Keratinocyte (primary cell): ENCODE results near the gene SLC6A3. TPM values are rescaled to one million over a fixed set of nuclear protein-coding genes. Genes with fewer than 3 reads are reported as not detected.

Experiments
- DNase-seq: peaks from one replicate; pipeline ENCODE4 v3.0.0-alpha.2; 2011; ENCODE audit warnings: low read depth, missing footprints, low spot score
- FAIRE-seq: peaks from 2 replicates; lab custom pipeline; 2011; peaks lifted over from hg19 to GRCh38; lab: Jason Lieb, UNC
- H2AFZ ChIP-seq: 2 replicates; pipeline ENCODE4 v1.6.0; 2012; ENCODE audit warnings: low read length, control low read depth, inconsistent platforms; ENCODE audit not compliant: control insufficient read depth
- H3K27ac ChIP-seq: 2 replicates; pipeline ENCODE4 v1.5.1; 2011; ENCODE audit warnings: low read length; ENCODE audit not compliant: control insufficient read depth, insufficient read depth
- H3K27me3 ChIP-seq: 3 replicates; pipeline ENCODE4 v1.6.0; 2011; ENCODE audit warnings: low read length; ENCODE audit not compliant: control insufficient read depth, insufficient read depth; ENCODE audit errors: extremely low read depth
- H3K36me3 ChIP-seq, 2 experiments: 2 replicates in 1 of 2; 3 replicates in 1 of 2; pipeline ENCODE4 v1.5.1; 2011; ENCODE audit warnings: low read length in 2 of 2, mild to moderate bottlenecking in 1 of 2; ENCODE audit not compliant: control insufficient read depth in 2 of 2, insufficient read depth in 2 of 2; ENCODE audit errors: extremely low read depth in 1 of 2
- H3K4me1 ChIP-seq: 3 replicates; pipeline ENCODE4 v1.5.1; 2011; ENCODE audit warnings: low read length; ENCODE audit not compliant: control insufficient read depth, insufficient read depth; ENCODE audit errors: extremely low read depth
- H3K4me2 ChIP-seq: 3 replicates; pipeline ENCODE4 v1.6.0; 2011; ENCODE audit warnings: low read depth, low read length; ENCODE audit not compliant: control insufficient read depth, insufficient read depth; ENCODE audit errors: extremely low read depth
- H3K4me3 ChIP-seq, 3 experiments: fragments of 200-600 bp in 1 of 3; sonication (generic) in 1 of 3; 2 replicates in 2 of 3; 3 replicates in 1 of 3; pipeline ENCODE4 v1.5.1; 2011 to 2016; ENCODE audit warnings: low read length in 3 of 3, mild to moderate bottlenecking in 3 of 3, control low read depth in 2 of 3, inconsistent platforms in 1 of 3, low read depth in 1 of 3, mixed read lengths in 1 of 3, mixed run types in 1 of 3, moderate library complexity in 1 of 3; ENCODE audit not compliant: control insufficient read depth in 2 of 3, insufficient read depth in 2 of 3; ENCODE audit errors: extremely low read depth in 1 of 3
- H3K79me2 ChIP-seq: 2 replicates; pipeline ENCODE4 v1.6.0; 2012; ENCODE audit warnings: low read length; ENCODE audit not compliant: control insufficient read depth, insufficient read depth
- H3K9ac ChIP-seq: 3 replicates; pipeline ENCODE4 v1.6.0; 2011; ENCODE audit warnings: low read length; ENCODE audit not compliant: control insufficient read depth, insufficient read depth; ENCODE audit errors: extremely low read depth
- H3K9me1 ChIP-seq: 3 replicates; pipeline ENCODE4 v1.6.0; 2011; ENCODE audit warnings: low read length; ENCODE audit not compliant: control insufficient read depth, insufficient read depth; ENCODE audit errors: extremely low read depth
- H3K9me3 ChIP-seq: 2 replicates; pipeline ENCODE4 v1.5.1; 2012; ENCODE audit warnings: low read depth, low read length; ENCODE audit not compliant: control insufficient read depth
- H4K20me1 ChIP-seq: 3 replicates; pipeline ENCODE4 v1.6.0; 2011; ENCODE audit warnings: low read length; ENCODE audit not compliant: control insufficient read depth, insufficient read depth; ENCODE audit errors: extremely low read depth
- EZH2 ChIP-seq: IDR thresholded peaks from one replicate; pipeline ENCODE4 v1.6.1; 2012; ENCODE audit warnings: inconsistent platforms, mild to moderate bottlenecking, low read length, moderate library complexity
- dilution Hi-C: fragments of 300-500 bp; cut with MboI; formaldehyde crosslinking; loops from one replicate; pipeline ENCODE4 v1.7.0; 2020; ENCODE audit warnings: low sequenced_read_pairs; ENCODE audit not compliant: extremely low pct_ligation_motif_present
- polyA plus RNA-seq, 5 experiments: library from polyadenylated mRNA; depleted of rRNA in 3 of 5; stranded (reverse) in 3 of 5; stranded (forward) in 1 of 5; unstranded in 1 of 5; fragments of >200 nt; gene quantifications; 1 replicate in 1 of 5; 2 replicates in 3 of 5; 3 replicates in 1 of 5; pipeline versions ENCODE4 v1.2.1 to v1.2.3, GENCODE V29; 2011 to 2012; ENCODE audit warnings: missing spikeins in 2 of 5, low read depth in 1 of 5, low replicate concordance in 1 of 5
- TF ChIP-seq, protein P1 (sequence below), 3 experiments: IDR thresholded peaks in 1 of 3; conservative IDR thresholded peaks in 1 of 3; optimal IDR thresholded peaks in 1 of 3; 2 replicates in 2 of 3; 3 replicates in 1 of 3; pipeline versions ENCODE3 to v1.5.1; 2011; ENCODE audit warnings: low read length in 3 of 3, mild to moderate bottlenecking in 3 of 3, moderate library complexity in 2 of 3, control low read depth in 1 of 3, inconsistent platforms in 1 of 3; ENCODE audit not compliant: insufficient read depth in 2 of 3; ENCODE audit errors: extremely low read depth in 1 of 3

SLC6A3 gene
- polyA plus RNA-seq, 1 donor (not counting 4 experiments of a cell fraction or from before 2014, with no cell fraction given) = 0.03 TPM

DNA sequence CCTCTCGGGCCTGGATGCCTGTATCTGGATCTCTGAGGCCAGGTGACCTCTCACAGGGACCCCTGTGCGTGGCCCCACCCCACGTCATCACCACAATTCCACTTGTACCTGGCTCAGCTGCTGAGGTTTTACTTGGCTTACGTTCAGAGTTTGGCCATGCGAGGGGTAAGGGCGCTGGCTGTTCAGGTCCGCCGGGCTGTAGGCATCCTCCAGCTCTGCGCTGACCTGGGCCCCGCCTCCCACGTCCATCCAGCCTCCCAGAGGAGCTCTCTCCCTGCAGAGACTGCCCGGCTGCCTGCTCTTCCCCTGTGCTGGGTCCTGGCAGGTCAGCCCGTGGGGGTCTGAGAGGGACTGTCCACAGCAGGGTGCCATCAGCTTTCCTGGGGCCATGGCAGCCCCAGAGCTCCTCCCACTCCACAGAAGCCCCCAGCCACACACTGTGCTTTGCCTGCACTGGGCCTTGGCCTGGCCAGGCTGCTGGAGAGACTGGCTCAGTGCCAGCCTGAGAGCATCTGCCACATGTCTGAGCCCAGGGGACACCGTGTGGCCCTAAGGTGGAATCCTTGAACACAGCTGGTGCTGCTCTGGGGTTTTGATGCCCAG is 43.6 kb downstream of the SLC6A3 start:
- no peaks in the 10 kb centered on the region for H3K79me2 ChIP-seq
- H3K4me2 ChIP-seq = no peak overlapping the region
- TF ChIP-seq, protein P1, sequence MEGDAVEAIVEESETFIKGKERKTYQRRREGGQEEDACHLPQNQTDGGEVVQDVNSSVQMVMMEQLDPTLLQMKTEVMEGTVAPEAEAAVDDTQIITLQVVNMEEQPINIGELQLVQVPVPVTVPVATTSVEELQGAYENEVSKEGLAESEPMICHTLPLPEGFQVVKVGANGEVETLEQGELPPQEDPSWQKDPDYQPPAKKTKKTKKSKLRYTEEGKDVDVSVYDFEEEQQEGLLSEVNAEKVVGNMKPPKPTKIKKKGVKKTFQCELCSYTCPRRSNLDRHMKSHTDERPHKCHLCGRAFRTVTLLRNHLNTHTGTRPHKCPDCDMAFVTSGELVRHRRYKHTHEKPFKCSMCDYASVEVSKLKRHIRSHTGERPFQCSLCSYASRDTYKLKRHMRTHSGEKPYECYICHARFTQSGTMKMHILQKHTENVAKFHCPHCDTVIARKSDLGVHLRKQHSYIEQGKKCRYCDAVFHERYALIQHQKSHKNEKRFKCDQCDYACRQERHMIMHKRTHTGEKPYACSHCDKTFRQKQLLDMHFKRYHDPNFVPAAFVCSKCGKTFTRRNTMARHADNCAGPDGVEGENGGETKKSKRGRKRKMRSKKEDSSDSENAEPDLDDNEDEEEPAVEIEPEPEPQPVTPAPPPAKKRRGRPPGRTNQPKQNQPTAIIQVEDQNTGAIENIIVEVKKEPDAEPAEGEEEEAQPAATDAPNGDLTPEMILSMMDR (optimal IDR thresholded peaks at IDR 0.05 in 1 of 3, IDR thresholded peaks at IDR 0.05 in 1 of 3, conservative IDR thresholded peaks at IDR 0.05 in 1 of 3; ENCODE audit: extremely low read depth in 1 of 3, insufficient read depth in 2 of 3, low read length in 3 of 3) = no peak
- TF ChIP-seq EZH2 = no peak
- no peaks in the 10 kb centered on the region for H3K4me1 ChIP-seq
- H3K36me3 ChIP-seq = no peaks in the 10 kb centered on the region
- H3K9me1 ChIP-seq = no peaks in the 10 kb centered on the region
- no peak overlapping the region for H3K27ac ChIP-seq
- no peak for FAIRE-seq
- H3K4me3 ChIP-seq = no peak overlapping the region
- dilution Hi-C loops = no loop called here
- no peaks in the 10 kb centered on the region for H3K27me3 ChIP-seq
- peaks cover 3% of the 10 kb centered on the region for H3K9me3 ChIP-seq
- H3K9ac ChIP-seq = no peak overlapping the region
- DNase-seq = no peak
- H2AFZ ChIP-seq = no peak overlapping the region
- no peaks in the 10 kb centered on the region for H4K20me1 ChIP-seq

DNA sequence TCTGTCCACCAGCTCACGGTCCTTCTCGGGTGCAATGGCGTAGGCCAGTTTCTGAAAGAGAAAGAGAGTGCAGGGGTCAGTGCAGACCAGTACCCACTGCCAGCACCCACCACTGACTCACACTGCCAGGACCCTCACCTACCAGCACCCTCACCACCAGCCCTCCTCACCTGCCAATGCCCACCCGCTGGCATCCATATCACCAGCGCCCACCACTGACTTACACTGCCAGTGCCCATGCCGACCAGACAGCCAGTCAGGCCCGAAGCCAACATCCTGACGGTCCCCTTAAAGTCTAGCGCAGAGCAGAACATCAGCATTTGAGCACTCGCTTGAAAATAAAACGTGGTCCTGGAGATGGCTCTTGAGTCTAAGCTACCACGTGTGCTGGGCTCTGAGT is 44.3 kb downstream of the SLC6A3 start:
- no peak for FAIRE-seq

More for the DNA sequence above, 44.3 kb downstream of the SLC6A3 start:
- H3K9me1 ChIP-seq = no peaks in the 10 kb centered on the region
- TF ChIP-seq, protein P1 (optimal IDR thresholded peaks at IDR 0.05 in 1 of 3, IDR thresholded peaks at IDR 0.05 in 1 of 3, conservative IDR thresholded peaks at IDR 0.05 in 1 of 3; ENCODE audit: extremely low read depth in 1 of 3, insufficient read depth in 2 of 3, low read length in 3 of 3) = no peak
- no peak for TF ChIP-seq EZH2
- H3K9me3 ChIP-seq = peaks cover 3% of the 10 kb centered on the region
- no peak for DNase-seq
- no peaks in the 10 kb centered on the region for H3K4me1 ChIP-seq
- no peak overlapping the region for H3K9ac ChIP-seq
- H3K27me3 ChIP-seq = no peaks in the 10 kb centered on the region
- H3K79me2 ChIP-seq = no peaks in the 10 kb centered on the region
- H3K27ac ChIP-seq = no peak overlapping the region
- H3K4me2 ChIP-seq = no peak overlapping the region
- no peak overlapping the region for H3K4me3 ChIP-seq
- H4K20me1 ChIP-seq = no peaks in the 10 kb centered on the region
- H2AFZ ChIP-seq = no peak overlapping the region
- dilution Hi-C loops = no loop called here
- H3K36me3 ChIP-seq = no peaks in the 10 kb centered on the region
